ENCODE measurements around the gene WDFY2.
A peak's percentile ranks its signal among the peaks of the same experiment; 100 is the strongest.

WDFY2 gene

GRCh38 chr13:51738226-51738905, 154.1 kb downstream of the WDFY2 start:
- no peak for DNase-seq (ENCODE audit: low read depth, low spot score)

- DNase-seq (ENCODE audit: low read depth, low spot score) = no peak
Observed at GRCh38 chr13:51739027-51739764, 154.9 kb downstream of the WDFY2 start.

- no peak for DNase-seq (ENCODE audit: low read depth, low spot score)
Observed at GRCh38 chr13:51740698-51741097, 156.4 kb downstream of the WDFY2 start.

- DNase-seq (ENCODE audit: low read depth, low spot score) = no peak
Observed at GRCh38 chr13:51742031-51742430, 157.8 kb downstream of the WDFY2 start.

GRCh38 chr13:51742611-51743010, 158.3 kb downstream of the WDFY2 start:
- DNase-seq (ENCODE audit: low read depth, low spot score) = no peak

GRCh38 chr13:51745243-51745642, 161.0 kb downstream of the WDFY2 start:
- DNase-seq (ENCODE audit: low read depth, low spot score) = no peak

- no peak for DNase-seq (ENCODE audit: low read depth, low spot score)
Observed at GRCh38 chr13:51746802-51747201, 162.5 kb downstream of the WDFY2 start.

GRCh38 chr13:51747438-51748434, 163.5 kb downstream of the WDFY2 start:
- no peak for DNase-seq (ENCODE audit: low read depth, low spot score)

GRCh38 chr13:51756651-51757050, 172.4 kb downstream of the WDFY2 start:
- DNase-seq (ENCODE audit: low read depth, low spot score) = no peak

GRCh38 chr13:51758691-51759090, 174.4 kb downstream of the WDFY2 start:
- DNase-seq (ENCODE audit: low read depth, low spot score) = no peak

GRCh38 chr13:51759240-51759639, 175.0 kb downstream of the WDFY2 start:
- no peak for DNase-seq (ENCODE audit: low read depth, low spot score)

GRCh38 chr13:51760592-51760991, 176.3 kb downstream of the WDFY2 start:
- no peak for DNase-seq (ENCODE audit: low read depth, low spot score)

- no peak for DNase-seq (ENCODE audit: low read depth, low spot score)
Observed at GRCh38 chr13:51761643-51762350, 177.5 kb downstream of the WDFY2 start.

GRCh38 chr13:51763486-51763885, 179.2 kb downstream of the WDFY2 start:
- DNase-seq (ENCODE audit: low read depth, low spot score) = no peak

- DNase-seq (ENCODE audit: low read depth, low spot score) = peak; percentile 56
Observed at GRCh38 chr13:51764184-51765141, 180.2 kb downstream of the WDFY2 start.

- DNase-seq (ENCODE audit: low read depth, low spot score) = no peak
Observed at GRCh38 chr13:51765142-51765515, 180.9 kb downstream of the WDFY2 start.

GRCh38 chr13:51767100-51767499, 182.8 kb downstream of the WDFY2 start:
- DNase-seq (ENCODE audit: low read depth, low spot score) = no peak

- no peak for DNase-seq (ENCODE audit: low read depth, low spot score)
Observed at GRCh38 chr13:51768378-51768921, 184.2 kb downstream of the WDFY2 start.

- no peak for DNase-seq (ENCODE audit: low read depth, low spot score)
Observed at GRCh38 chr13:51768976-51769375, 184.7 kb downstream of the WDFY2 start.
